Right lung (tissue), 5 donors: ENCODE measurements around the gene TMEM150B. TPM values are rescaled to one million over a fixed set of nuclear protein-coding genes. Genes with fewer than 3 reads are reported as not detected.

Source experiments
- DNase-seq, 2 donors: peaks; one replicate each; pipeline ENCODE4 v3.0.0-alpha.2; 2013
- polyA plus RNA-seq, 5 donors: library from polyadenylated mRNA; unstranded; fragments of 120-200 nt; gene quantifications; one replicate each; pipeline versions ENCODE4 v1.2.1 to v1.2.3, GENCODE V29; 2013; ENCODE audit warnings: inconsistent platforms in 1 of 5, low replicate concordance in 1 of 5; ENCODE audit not compliant: insufficient read length in 5 of 5, insufficient read depth in 1 of 5

Gene TMEM150B
- polyA plus RNA-seq, 5 donors, result 0.56 to 0.83 (median 0.64) TPM

- no peak for DNase-seq
Observed at GRCh38 chr19:55308281-55308680, 16.9 kb downstream of the TMEM150B start.

GRCh38 chr19:55306712-55307111 is 18.4 kb downstream of the TMEM150B start:
- DNase-seq, result no peak

- DNase-seq, result no peak
Observed at GRCh38 chr19:55305983-55306562, 19.1 kb downstream of the TMEM150B start.

DNA sequence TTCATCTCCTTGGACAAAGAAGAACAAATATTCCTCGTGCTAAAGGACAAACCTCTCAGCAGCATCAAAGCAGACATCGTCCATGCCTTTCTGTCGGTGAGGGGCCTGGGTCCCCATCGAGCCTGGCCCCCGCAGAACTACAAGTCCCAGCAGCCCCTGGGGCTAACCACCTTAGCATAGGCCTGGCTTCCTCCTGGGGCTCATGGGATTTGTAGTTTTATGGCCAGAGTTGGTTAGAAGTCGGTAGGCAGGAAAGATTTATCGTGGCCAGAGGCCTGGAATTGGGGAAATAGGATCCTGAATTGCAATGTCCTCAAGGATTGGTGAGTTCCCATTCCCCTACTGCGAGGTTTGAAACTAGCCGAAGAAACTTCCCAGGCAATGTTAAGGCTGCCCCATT is 19.6 kb downstream of the TMEM150B start:
- DNase-seq, result no peak

GRCh38 chr19:55304980-55305379 is 20.2 kb downstream of the TMEM150B start:
- no peak for DNase-seq

- no peak for DNase-seq
Observed at GRCh38 chr19:55304279-55304978, 20.7 kb downstream of the TMEM150B start.

DNA sequence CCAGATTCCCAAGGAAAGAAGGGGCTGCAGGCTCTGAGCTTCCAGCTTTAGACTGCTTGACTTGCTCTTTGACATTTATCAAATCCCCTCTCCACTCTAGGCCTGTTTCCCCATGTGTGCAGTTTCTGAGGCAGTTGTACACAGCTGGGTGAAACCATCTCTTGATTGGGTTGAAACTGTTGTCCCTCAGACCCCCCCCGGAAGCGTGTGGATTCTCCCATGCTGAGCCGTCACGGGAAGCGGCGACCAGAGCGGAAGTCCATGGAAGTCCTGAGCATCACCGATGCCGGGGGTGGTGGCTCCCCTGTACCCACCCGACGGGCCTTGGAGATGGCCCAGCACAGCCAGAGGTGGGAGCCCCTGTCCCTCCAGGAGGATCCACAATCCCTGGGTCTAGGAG is 21.7 kb downstream of the TMEM150B start:
- no peak for DNase-seq

DNA sequence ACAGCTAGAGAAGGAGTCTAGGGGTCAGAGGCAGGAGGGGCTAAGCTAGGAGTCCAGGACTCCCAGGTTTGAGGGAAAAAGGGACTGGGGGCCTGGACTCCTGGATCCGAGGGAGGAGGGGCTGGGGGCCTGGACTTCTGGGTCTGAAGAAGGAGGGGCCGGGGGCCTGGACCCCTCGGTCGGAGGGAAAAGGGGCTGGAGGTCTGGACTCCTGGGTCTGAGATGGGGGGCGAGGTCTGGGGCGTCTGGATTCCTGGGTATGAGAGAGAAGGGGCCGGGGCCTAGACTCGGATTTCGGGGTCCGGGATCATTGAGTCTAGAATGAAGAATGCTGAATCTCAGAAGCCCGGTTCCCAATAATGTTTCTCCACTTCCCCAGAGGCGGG is 22.8 kb downstream of the TMEM150B start:
- DNase-seq, result no peak

- DNase-seq, result peak; percentile 76 to 87
Observed at GRCh38 chr19:55301459-55302317, 23.5 kb downstream of the TMEM150B start.

DNA sequence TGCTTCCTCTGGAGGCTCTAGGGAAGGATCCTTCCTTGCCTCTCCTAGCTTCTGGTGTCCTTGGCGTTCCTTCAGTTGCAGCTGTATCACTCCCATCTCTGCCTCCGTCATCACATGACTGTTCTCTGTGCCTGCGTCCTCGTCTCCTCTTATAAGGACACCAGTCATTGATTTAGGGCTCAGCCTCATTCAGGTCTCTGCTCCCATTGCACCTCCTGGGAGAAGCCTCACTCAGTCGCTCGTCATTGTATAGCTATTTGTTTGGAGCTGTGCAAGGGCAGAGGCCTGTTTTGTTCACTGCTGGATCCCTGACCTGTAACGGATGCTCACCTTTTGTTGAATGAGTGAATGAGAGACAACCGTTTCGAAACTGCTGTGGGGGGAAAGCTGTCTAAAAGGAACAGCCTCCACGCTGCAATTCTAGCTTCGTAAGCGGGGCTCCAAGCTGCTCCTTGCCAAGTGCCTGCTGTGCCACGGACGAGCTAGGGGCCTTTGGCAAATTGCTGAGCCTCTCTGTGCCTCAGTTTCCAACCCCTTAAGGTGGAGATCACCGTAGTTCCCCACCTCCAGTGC is 24.2 kb downstream of the TMEM150B start:
- DNase-seq, result no peak

DNA sequence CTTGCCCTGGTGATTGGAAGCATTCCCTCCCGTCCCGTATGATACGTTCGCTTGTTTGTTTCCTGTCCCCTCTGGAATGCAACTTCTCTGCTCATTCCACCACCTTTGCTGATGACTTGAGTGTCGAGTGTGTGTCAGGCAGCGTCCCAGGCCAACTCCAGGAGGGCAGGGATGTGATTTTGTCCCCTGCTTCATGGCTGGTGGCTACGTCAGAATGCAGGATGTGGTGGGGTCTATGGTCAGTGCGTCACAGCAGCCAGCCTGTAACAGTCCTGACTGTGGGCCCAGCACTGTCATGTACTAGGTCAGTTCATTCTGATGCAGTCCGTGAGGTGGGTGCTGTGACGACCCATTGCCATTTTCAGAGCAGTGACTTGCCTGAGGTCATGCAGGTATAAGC is 25.1 kb downstream of the TMEM150B start:
- no peak for DNase-seq

DNA sequence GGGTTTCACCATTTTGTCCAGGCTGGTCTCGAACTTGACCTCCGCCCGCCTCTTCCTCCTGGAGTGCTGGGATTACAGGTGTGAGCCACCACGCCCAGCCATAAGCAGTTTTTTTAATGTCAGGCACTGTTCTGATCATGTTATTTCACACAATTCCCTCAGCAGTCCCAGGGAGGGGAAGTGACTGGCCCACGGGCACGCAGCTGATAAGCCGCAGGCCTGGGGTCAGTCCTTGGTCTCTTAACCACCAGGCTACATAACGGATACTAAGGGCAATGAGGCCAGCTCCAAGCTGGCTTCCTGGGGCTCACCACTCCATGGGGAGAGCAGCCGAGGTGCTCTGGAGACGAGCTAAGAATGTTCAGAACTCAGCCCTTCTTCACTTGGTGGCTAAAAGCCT is 27.9 kb downstream of the TMEM150B start:
- DNase-seq, result no peak

GRCh38 chr19:55289117-55289796 is 35.9 kb downstream of the TMEM150B start:
- no peak for DNase-seq

GRCh38 chr19:55287361-55288079 is 37.6 kb downstream of the TMEM150B start:
- DNase-seq, result no peak

GRCh38 chr19:55285229-55285890 is 39.8 kb downstream of the TMEM150B start:
- DNase-seq, result no peak

DNA sequence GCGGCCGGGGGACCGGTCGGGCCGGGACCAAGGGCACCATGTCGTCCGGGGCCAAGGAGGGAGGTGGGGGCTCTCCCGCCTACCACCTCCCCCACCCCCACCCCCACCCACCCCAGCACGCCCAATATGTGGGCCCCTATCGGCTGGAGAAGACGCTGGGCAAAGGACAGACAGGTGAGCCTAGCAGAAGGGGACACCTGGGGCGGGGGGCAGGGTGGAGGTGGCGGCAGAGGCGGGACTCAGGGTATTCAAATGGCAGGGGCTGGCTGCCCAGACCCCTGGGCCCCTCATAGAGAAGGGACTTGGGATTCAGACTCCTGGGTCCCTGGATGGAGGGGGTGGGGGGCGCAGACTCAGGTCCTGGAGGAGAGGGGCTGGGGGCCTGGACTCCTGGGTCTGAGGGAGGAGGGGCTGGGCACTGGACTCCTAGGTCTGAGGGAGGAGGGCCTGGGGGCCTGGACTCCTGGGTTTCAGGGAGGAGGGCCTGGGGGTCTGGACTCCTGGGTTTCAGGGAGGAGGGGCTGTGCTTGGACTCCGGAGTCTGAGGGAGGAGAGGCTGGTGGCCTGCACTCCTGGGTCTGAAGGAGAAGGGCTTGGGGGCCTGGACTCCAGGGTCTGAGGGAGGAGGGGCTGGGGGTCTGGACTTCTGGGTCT is 40.6 kb downstream of the TMEM150B start:
- no peak for DNase-seq

DNA sequence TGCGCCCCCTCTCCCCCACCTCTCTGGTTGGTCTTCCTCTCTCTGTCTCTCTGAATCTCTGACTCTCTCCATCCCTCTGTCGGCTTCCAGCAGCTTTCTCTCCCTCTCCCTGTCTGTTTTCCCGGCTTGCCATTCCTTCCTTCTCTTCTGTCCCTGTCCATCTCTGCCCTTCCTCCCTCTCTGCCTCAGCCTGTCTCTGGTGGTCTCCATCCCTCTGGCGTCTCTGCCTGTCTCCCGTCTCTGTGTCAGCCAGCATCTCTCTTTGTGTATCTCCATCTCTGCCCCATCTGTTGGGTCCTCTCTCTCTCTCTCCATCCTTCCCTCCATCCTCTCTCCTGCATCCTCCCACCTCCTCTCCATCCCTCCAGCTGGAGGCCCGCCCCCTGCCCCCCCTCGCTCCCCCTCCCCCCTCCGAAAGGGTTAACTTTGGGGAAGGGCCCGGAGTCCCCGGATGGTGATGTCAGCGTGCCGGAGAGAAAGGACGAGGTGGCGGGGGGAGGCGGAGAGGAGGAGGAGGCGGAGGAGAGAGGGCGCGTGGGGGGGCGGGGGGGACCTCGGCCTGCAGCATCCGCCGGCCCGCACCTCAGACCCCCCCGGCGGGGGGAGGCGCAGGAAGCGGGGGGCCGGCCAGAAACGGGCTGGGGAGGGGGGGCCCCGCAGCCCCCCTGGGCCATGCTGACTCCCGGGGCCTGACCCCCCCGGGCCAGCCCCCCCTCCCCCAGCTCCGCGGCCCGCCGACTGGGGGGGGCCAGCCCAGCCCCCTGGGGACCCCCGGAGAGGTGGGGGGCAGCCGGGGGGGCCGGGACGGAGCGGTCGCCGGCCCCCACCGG is 41.4 kb downstream of the TMEM150B start, which contains the start of gene BRSK1:
Gene BRSK1, plus strand, starts transcription at position 450 of the 830 bp plus-strand sequence. CDS start 446 bp downstream, outside the sequence.
- DNase-seq, result peak in 1 of 2 donors; percentile 52

- DNase-seq, result peak; percentile 92 to 94
Observed at GRCh38 chr19:55279770-55280643, 45.1 kb downstream of the TMEM150B start, which contains the start of gene HSPBP1. HSPBP1 (minus strand) TSS chr19:55280110; CDS start chr19:55279608, 502 bp downstream.
